Suprapubic skin (tissue), 4 donors: Measurements from ENCODE around the gene PACS1. TPM values are rescaled to one million over a fixed set of nuclear protein-coding genes. Genes with fewer than 3 reads are reported as not detected.

Experiments
- DNase-seq, 2 donors: peaks; one replicate each; pipeline ENCODE4 v3.0.0-alpha.2; 2019; ENCODE audit warnings: low spot score in 2 of 2
- H3K27ac ChIP-seq: fragments of 200-600 bp; sonication (generic); one replicate; pipeline ENCODE4 v1.5.1; 2019
- H3K27me3 ChIP-seq: fragments of 200-600 bp; sonication (generic); one replicate; pipeline ENCODE4 v1.5.1; 2019
- H3K36me3 ChIP-seq: fragments of 200-600 bp; sonication (generic); one replicate; pipeline ENCODE4 v1.5.1; 2019
- H3K4me1 ChIP-seq: fragments of 200-600 bp; sonication (generic); one replicate; pipeline ENCODE4 v1.5.1; 2019
- H3K4me3 ChIP-seq: fragments of 200-600 bp; sonication (generic); one replicate; pipeline ENCODE4 v1.5.1; 2019; ENCODE audit warnings: mild to moderate bottlenecking
- H3K9me3 ChIP-seq: fragments of 200-600 bp; sonication (generic); one replicate; pipeline ENCODE4 v1.5.1; 2019
- CTCF ChIP-seq, 2 donors: fragments of 200-600 bp in 1 of 2; fragments of 450-650 bp in 1 of 2; sonication (generic) in 1 of 2; IDR thresholded peaks; one replicate each; pipeline ENCODE4 v1.5.1; 2016 to 2019; ENCODE audit warnings: antibody characterized with exemption in 2 of 2, mild to moderate bottlenecking in 1 of 2, moderate library complexity in 1 of 2
- EP300 ChIP-seq: sonication (generic); formaldehyde crosslinking; IDR thresholded peaks from one replicate; pipeline ENCODE4 v1.6.1; 2017; ENCODE audit warnings: antibody characterized with exemption
- POLR2A ChIP-seq, 2 donors: fragments of 450-650 bp; IDR thresholded peaks; one replicate each; pipeline ENCODE4 v1.6.1; 2017; ENCODE audit warnings: antibody characterized with exemption in 2 of 2, mild to moderate bottlenecking in 2 of 2, moderate library complexity in 2 of 2
- POLR2AphosphoS5 ChIP-seq, 3 donors: sonication (generic); formaldehyde crosslinking; IDR thresholded peaks; one replicate each; pipeline ENCODE4 v1.6.1; 2017; ENCODE audit warnings: antibody characterized with exemption in 3 of 3
- WGBS: methylation state at CpG from one replicate; pipeline ENCODE4 v1.1.5; 2018; 5-methylcytosine and 5-hydroxymethylcytosine counted together
- total RNA-seq, 4 donors: library from RNA; depleted of rRNA; stranded (reverse); fragments of >200 nt; gene quantifications; one replicate each; pipeline ENCODE4 v1.1.0, GENCODE V29; 2016

Gene PACS1
- total RNA-seq, 4 donors from 2014 or later: 30.5 to 78.6 (median 41.8) TPM

GRCh38 chr11:66068154-66068821 lies 1.8 kb upstream of the PACS1 start:
- Histone ChIP-seq H3K27me3 (no peaks in the 10 kb centered on the region), H3K9me3 (no peaks in the 10 kb centered on the region), H3K4me3 (no peak overlapping the region), H3K27ac (peak overlapping the region; percentile 96), H3K4me1 (peaks cover 36% of the 10 kb centered on the region), H3K36me3 (peaks cover 48% of the 10 kb centered on the region)
- 45% methylated on average over 15 of the region's 17 CpGs for WGBS
- TF ChIP-seq CTCF (IDR thresholded peaks at IDR 0.05) (peak; percentile 66 to 92), EP300 (no peak), POLR2AphosphoS5 (IDR thresholded peaks at IDR 0.05) (no peak)
- peak in 1 of 2 donors; percentile 88 for DNase-seq

- Histone ChIP-seq H3K9me3 (no peaks in the 10 kb centered on the region), H3K4me1 (peaks cover 36% of the 10 kb centered on the region), H3K36me3 (peaks cover 40% of the 10 kb centered on the region), H3K27me3 (no peaks in the 10 kb centered on the region), H3K4me3 (peak overlapping the region; percentile 88), H3K27ac (peak overlapping the region; percentile 96)
- no peak for TF ChIP-seq EP300
- peak in 1 of 2 donors; percentile 7 for TF ChIP-seq CTCF (IDR thresholded peaks at IDR 0.05)
- 26% methylated on average over 14 of the region's 14 CpGs for WGBS
- DNase-seq: no peak
Observed at GRCh38 chr11:66068923-66069714, 953 bp upstream of the PACS1 start.

GRCh38 chr11:66070604-66071380 lies 720 bp downstream of the PACS1 start:
- no peak for TF ChIP-seq POLR2A (IDR thresholded peaks at IDR 0.05)
- TF ChIP-seq CTCF (IDR thresholded peaks at IDR 0.05): no peak
- no peak for TF ChIP-seq EP300
- no peak for TF ChIP-seq POLR2AphosphoS5 (IDR thresholded peaks at IDR 0.05)
- no peaks in the 10 kb centered on the region for H3K9me3 ChIP-seq
- H3K4me3 ChIP-seq: peak overlapping the region; percentile 88
- peak; percentile 85 to 89 for DNase-seq
- peaks cover 43% of the 10 kb centered on the region for H3K4me1 ChIP-seq
- H3K36me3 ChIP-seq: peaks cover 24% of the 10 kb centered on the region
- H3K27me3 ChIP-seq: no peaks in the 10 kb centered on the region
- WGBS: 1% methylated on average over 37 of the region's 60 CpGs
- peak overlapping the region; percentile 96 for H3K27ac ChIP-seq

- peaks cover 18% of the 10 kb centered on the region for H3K36me3 ChIP-seq
- no peak for TF ChIP-seq POLR2AphosphoS5 (IDR thresholded peaks at IDR 0.05)
- TF ChIP-seq POLR2A (IDR thresholded peaks at IDR 0.05): no peak
- TF ChIP-seq CTCF (IDR thresholded peaks at IDR 0.05): no peak
- TF ChIP-seq EP300: no peak
- peak overlapping the region; percentile 96 for H3K27ac ChIP-seq
- DNase-seq: no peak
- H3K27me3 ChIP-seq: no peaks in the 10 kb centered on the region
- WGBS: 30% methylated on average over 2 of the region's 2 CpGs
- peak overlapping the region; percentile 88 for H3K4me3 ChIP-seq
- no peaks in the 10 kb centered on the region for H3K9me3 ChIP-seq
- peaks cover 43% of the 10 kb centered on the region for H3K4me1 ChIP-seq
Observed at GRCh38 chr11:66071381-66071801, 1.3 kb downstream of the PACS1 start.
